ENCODE results near the gene CHPT1. TPM values are rescaled to one million over a fixed set of nuclear protein-coding genes. Genes with fewer than 3 reads are reported as not detected.

The CHPT1 gene
- total and polyA plus RNA-seq, 2 experiments from 2014 or later = 22.2 to 23.0 TPM

- peak overlapping the region; percentile 95; the same call in 1 of the 2 replicates for H2AFZ ChIP-seq
- peaks cover 17% of the 10 kb centered on the region for H3K4me1 Mint-ChIP-seq
- ATAC-seq = peak; percentile 69
- H3K36me3 Mint-ChIP-seq (ENCODE audit: low read depth) = no peaks in the 10 kb centered on the region
- H3K79me2 ChIP-seq (replicated peaks; ENCODE audit: insufficient read depth) = no peaks in the 10 kb centered on the region
- no peaks in the 10 kb centered on the region for H3K9me3 Mint-ChIP-seq
- H3K9me2 ChIP-seq (ENCODE audit: insufficient read depth) = no peaks in the 10 kb centered on the region
- TF ChIP-seq POLR2AphosphoS5 (IDR thresholded peaks at IDR 0.05; ENCODE audit: low read depth) = no peak
- no peak for TF ChIP-seq JUNB (IDR thresholded peaks at IDR 0.05; ENCODE audit: unreplicated experiment)
- no peak for TF ChIP-seq NANOG (IDR thresholded peaks at IDR 0.05; ENCODE audit: borderline replicate concordance)
- no peak for TF ChIP-seq STAT1 (IDR thresholded peaks at IDR 0.05; ENCODE audit: unreplicated experiment)
- peak; percentile 69 to 81 for TF ChIP-seq CTCF (conservative IDR thresholded peaks at IDR 0.05; ENCODE audit: low read depth in 2 of 2)
- TF ChIP-seq EZH2 (IDR thresholded peaks at IDR 0.05; ENCODE audit: low read depth, unreplicated experiment) = no peak
- no peak for TF ChIP-seq REST (IDR thresholded peaks at IDR 0.05; ENCODE audit: unreplicated experiment)
- H3K4me3 ChIP-seq = no peak overlapping the region
- no peak overlapping the region for H3K4me2 ChIP-seq
- H4K20me1 ChIP-seq (replicated peaks; ENCODE audit: insufficient read depth) = no peaks in the 10 kb centered on the region
- no peaks in the 10 kb centered on the region for H3F3A ChIP-seq (replicated peaks; ENCODE audit: low read depth)
- no peaks in the 10 kb centered on the region for H3K27me3 Mint-ChIP-seq (ENCODE audit: insufficient read depth, low read depth, poor library complexity)
- H3K4me1 ChIP-seq (ENCODE audit: insufficient read depth) = peaks cover 10% of the 10 kb centered on the region; the same call in 1 of the 2 replicates
- no peaks in the 10 kb centered on the region for H3K27me3 ChIP-seq (ENCODE audit: insufficient read depth)
- no peak overlapping the region for H3K4me3 Mint-ChIP-seq
- no peak overlapping the region for H3K27ac ChIP-seq (ENCODE audit: low read depth)
- no peak overlapping the region for H3K27ac Mint-ChIP-seq
- peak; percentile 59 for DNase-seq (ENCODE audit: low spot score)
- no peaks in the 10 kb centered on the region for H3K36me3 ChIP-seq (ENCODE audit: insufficient read depth)
Measured at GRCh38 chr12:101670007-101670671, 27.3 kb upstream of the CHPT1 start.

GRCh38 chr12:101671157-101671791 lies 26.2 kb upstream of the CHPT1 start:
- Mint-ChIP-seq H3K36me3 (ENCODE audit: low read depth) (no peaks in the 10 kb centered on the region), H3K4me1 (peaks cover 8% of the 10 kb centered on the region), H3K9me3 (no peaks in the 10 kb centered on the region), H3K27me3 (ENCODE audit: insufficient read depth, low read depth, poor library complexity) (no peaks in the 10 kb centered on the region), H3K27ac (no peak overlapping the region; the same call in 1 of the 2 replicates), H3K4me3 (no peak overlapping the region)
- no peaks in the 10 kb centered on the region for H3F3A ChIP-seq (replicated peaks; ENCODE audit: low read depth)
- no peak for ATAC-seq
- no peaks in the 10 kb centered on the region for H3K27me3 ChIP-seq (ENCODE audit: insufficient read depth)
- peak overlapping the region; percentile 83 for H2AFZ ChIP-seq
- H3K36me3 ChIP-seq (ENCODE audit: insufficient read depth) = no peaks in the 10 kb centered on the region
- no peak overlapping the region for H3K4me3 ChIP-seq
- H4K20me1 ChIP-seq (replicated peaks; ENCODE audit: insufficient read depth) = no peaks in the 10 kb centered on the region
- no peaks in the 10 kb centered on the region for H3K9me2 ChIP-seq (ENCODE audit: insufficient read depth)
- no peaks in the 10 kb centered on the region; the same call in 1 of the 2 replicates for H3K4me1 ChIP-seq (ENCODE audit: insufficient read depth)
- no peak overlapping the region for H3K4me2 ChIP-seq
- DNase-seq (ENCODE audit: low spot score) = no peak
- H3K79me2 ChIP-seq (replicated peaks; ENCODE audit: insufficient read depth) = no peaks in the 10 kb centered on the region
- H3K27ac ChIP-seq (ENCODE audit: low read depth) = no peak overlapping the region
- TF ChIP-seq ZNF114 (CRISPR knock-in tag; IDR thresholded peaks at IDR 0.05) (no peak), POLR2AphosphoS5 (IDR thresholded peaks at IDR 0.05; ENCODE audit: low read depth) (no peak), ETS1 (IDR thresholded peaks at IDR 0.05) (no peak), EZH2phosphoT487 (IDR thresholded peaks at IDR 0.05; ENCODE audit: unreplicated experiment) (no peak)
